SK-N-SH (cell line): Measurements from ENCODE around the gene RIMS4.

Experiments
- YY1 ChIP-seq: IDR thresholded peaks from 2 replicates; pipeline ENCODE4 v1.4.0; 2012; ENCODE audit warnings: low read depth, mild to moderate bottlenecking
- TF ChIP-seq, protein P1 (sequence below): fragments of 200-600 bp; sonication (generic); IDR thresholded peaks from 2 replicates; pipeline ENCODE4 v1.6.1; 2017; ENCODE audit warnings: antibody characterized with exemption, mild to moderate bottlenecking, moderate library complexity

DNA sequence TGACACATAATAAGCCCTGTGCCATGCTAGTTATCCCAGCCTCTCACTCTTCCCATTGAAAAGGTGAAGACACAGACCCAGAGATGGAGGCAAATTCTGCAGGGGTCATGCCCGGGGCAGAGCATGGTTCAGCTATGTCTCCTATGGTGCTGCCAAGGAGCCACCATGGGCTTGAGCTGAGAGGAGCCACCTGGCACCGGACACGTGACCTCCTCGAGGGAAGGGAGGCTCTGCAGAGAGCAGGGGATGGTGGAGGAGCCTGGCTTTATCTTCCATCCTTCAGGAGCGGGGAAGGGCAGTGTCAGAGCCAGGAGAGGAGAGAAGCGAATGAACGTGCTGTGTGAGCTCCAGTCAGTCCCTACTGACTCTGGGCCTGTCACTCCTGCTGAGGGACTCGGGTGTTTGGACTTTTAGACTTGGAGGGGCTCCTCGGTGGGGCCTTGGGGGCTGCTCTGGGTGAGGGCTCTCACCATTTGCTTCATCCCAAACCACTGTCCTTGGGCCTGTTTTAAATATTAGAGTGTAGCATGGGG, 106.3 kb downstream of the RIMS4 start:
- no peak for TF ChIP-seq YY1
- TF ChIP-seq, protein P1, sequence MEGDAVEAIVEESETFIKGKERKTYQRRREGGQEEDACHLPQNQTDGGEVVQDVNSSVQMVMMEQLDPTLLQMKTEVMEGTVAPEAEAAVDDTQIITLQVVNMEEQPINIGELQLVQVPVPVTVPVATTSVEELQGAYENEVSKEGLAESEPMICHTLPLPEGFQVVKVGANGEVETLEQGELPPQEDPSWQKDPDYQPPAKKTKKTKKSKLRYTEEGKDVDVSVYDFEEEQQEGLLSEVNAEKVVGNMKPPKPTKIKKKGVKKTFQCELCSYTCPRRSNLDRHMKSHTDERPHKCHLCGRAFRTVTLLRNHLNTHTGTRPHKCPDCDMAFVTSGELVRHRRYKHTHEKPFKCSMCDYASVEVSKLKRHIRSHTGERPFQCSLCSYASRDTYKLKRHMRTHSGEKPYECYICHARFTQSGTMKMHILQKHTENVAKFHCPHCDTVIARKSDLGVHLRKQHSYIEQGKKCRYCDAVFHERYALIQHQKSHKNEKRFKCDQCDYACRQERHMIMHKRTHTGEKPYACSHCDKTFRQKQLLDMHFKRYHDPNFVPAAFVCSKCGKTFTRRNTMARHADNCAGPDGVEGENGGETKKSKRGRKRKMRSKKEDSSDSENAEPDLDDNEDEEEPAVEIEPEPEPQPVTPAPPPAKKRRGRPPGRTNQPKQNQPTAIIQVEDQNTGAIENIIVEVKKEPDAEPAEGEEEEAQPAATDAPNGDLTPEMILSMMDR, result no peak
